GM19023 (cell line): ENCODE results near the gene THSD7A.

Experiments
- ATAC-seq: cut with Tn5 transposase; IDR thresholded peaks from one replicate; pipeline ENCODE4 v1.9.1; 2021; ENCODE audit warnings: mild to moderate bottlenecking, moderate library complexity; ENCODE audit not compliant: unreplicated experiment

Gene THSD7A

GRCh38 chr7:11591055-11591633 lies 240.9 kb downstream of the THSD7A start:
- no peak for ATAC-seq

GRCh38 chr7:11589251-11589650 lies 242.7 kb downstream of the THSD7A start:
- no peak for ATAC-seq

- ATAC-seq: no peak
Measured at GRCh38 chr7:11587814-11588213, 244.2 kb downstream of the THSD7A start.

- no peak for ATAC-seq
Measured at GRCh38 chr7:11587048-11587447, 244.9 kb downstream of the THSD7A start.

- no peak for ATAC-seq
Measured at GRCh38 chr7:11584406-11585031, 247.5 kb downstream of the THSD7A start.

GRCh38 chr7:11579141-11579540 lies 252.9 kb downstream of the THSD7A start:
- no peak for ATAC-seq

GRCh38 chr7:11576310-11576709 lies 255.7 kb downstream of the THSD7A start:
- no peak for ATAC-seq

GRCh38 chr7:11573128-11573750 lies 258.8 kb downstream of the THSD7A start:
- ATAC-seq: no peak

GRCh38 chr7:11570922-11571550 lies 261.0 kb downstream of the THSD7A start:
- no peak for ATAC-seq

GRCh38 chr7:11570205-11570604 lies 261.8 kb downstream of the THSD7A start:
- ATAC-seq: no peak

- ATAC-seq: no peak
Measured at GRCh38 chr7:11567571-11567970, 264.4 kb downstream of the THSD7A start.

- peak; percentile 86 for ATAC-seq
Measured at GRCh38 chr7:11557627-11558026, 274.4 kb downstream of the THSD7A start.

GRCh38 chr7:11552676-11553296 lies 279.2 kb downstream of the THSD7A start:
- no peak for ATAC-seq

- ATAC-seq: no peak
Measured at GRCh38 chr7:11551470-11551869, 280.5 kb downstream of the THSD7A start.

- ATAC-seq: no peak
Measured at GRCh38 chr7:11548532-11548931, 283.5 kb downstream of the THSD7A start.

GRCh38 chr7:11541330-11541729 lies 290.7 kb downstream of the THSD7A start:
- ATAC-seq: no peak

- no peak for ATAC-seq
Measured at GRCh38 chr7:11540271-11540761, 291.7 kb downstream of the THSD7A start.

- ATAC-seq: no peak
Measured at GRCh38 chr7:11539853-11540252, 292.1 kb downstream of the THSD7A start.

- no peak for ATAC-seq
Measured at GRCh38 chr7:11538751-11539299, 293.2 kb downstream of the THSD7A start.

- ATAC-seq: no peak
Measured at GRCh38 chr7:11533229-11533820, 298.7 kb downstream of the THSD7A start.

GRCh38 chr7:11529382-11529781 lies 302.6 kb downstream of the THSD7A start:
- no peak for ATAC-seq
